CD4-positive, alpha-beta T cell treated with Interleukin-15 for 4 hours (primary cell): ENCODE results near the gene NPFFR1.

Source experiments
- DNase-seq: peaks from one replicate; pipeline ENCODE4 v3.0.0-alpha.2; 2020; ENCODE audit warnings: low spot score

NPFFR1 gene

GRCh38 chr10:70283445-70284399, at the start of gene NPFFR1:
Gene NPFFR1, minus strand, starts transcription at chr10:70284004. Its CDS starts 328 bp downstream, at chr10:70283676.
- no peak for DNase-seq

GRCh38 chr10:70333268-70333667, 49.5 kb upstream of the NPFFR1 start:
- no peak for DNase-seq

GRCh38 chr10:70331486-70332268, 47.9 kb upstream of the NPFFR1 start:
- DNase-seq, result peak; percentile 48

- DNase-seq, result no peak
Observed at GRCh38 chr10:70331160-70331485, 47.3 kb upstream of the NPFFR1 start.

GRCh38 chr10:70330671-70331070, 46.9 kb upstream of the NPFFR1 start:
- no peak for DNase-seq

GRCh38 chr10:70328967-70329366, 45.2 kb upstream of the NPFFR1 start:
- no peak for DNase-seq

GRCh38 chr10:70328018-70328417, 44.2 kb upstream of the NPFFR1 start:
- DNase-seq, result no peak

- DNase-seq, result no peak
Observed at GRCh38 chr10:70324951-70325781, 41.4 kb upstream of the NPFFR1 start.

- no peak for DNase-seq
Observed at GRCh38 chr10:70324339-70324861, 40.6 kb upstream of the NPFFR1 start.

- DNase-seq, result no peak
Observed at GRCh38 chr10:70323697-70324338, 40.0 kb upstream of the NPFFR1 start.

GRCh38 chr10:70323138-70323696, 39.4 kb upstream of the NPFFR1 start:
- no peak for DNase-seq

GRCh38 chr10:70321897-70322890, 38.4 kb upstream of the NPFFR1 start:
- DNase-seq, result no peak

- DNase-seq, result no peak
Observed at GRCh38 chr10:70321233-70321632, 37.4 kb upstream of the NPFFR1 start.

GRCh38 chr10:70320751-70321150, 36.9 kb upstream of the NPFFR1 start:
- no peak for DNase-seq

GRCh38 chr10:70319824-70320223, 36.0 kb upstream of the NPFFR1 start:
- DNase-seq, result no peak

- DNase-seq, result no peak
Observed at GRCh38 chr10:70319183-70319582, 35.4 kb upstream of the NPFFR1 start.

- DNase-seq, result no peak
Observed at GRCh38 chr10:70317943-70318318, 34.1 kb upstream of the NPFFR1 start.

- no peak for DNase-seq
Observed at GRCh38 chr10:70317272-70317942, 33.6 kb upstream of the NPFFR1 start.

- DNase-seq, result no peak
Observed at GRCh38 chr10:70315815-70316214, 32.0 kb upstream of the NPFFR1 start.
